Measurements from ENCODE around the gene PARD6G. TPM values are rescaled to one million over a fixed set of nuclear protein-coding genes. Genes with fewer than 3 reads are reported as not detected.
A peak's percentile ranks its signal among the peaks of the same experiment; 100 is the strongest.

Gene PARD6G
- total RNA-seq, 2 donors from 2014 or later, result 12.3 to 18.7 TPM

DNA sequence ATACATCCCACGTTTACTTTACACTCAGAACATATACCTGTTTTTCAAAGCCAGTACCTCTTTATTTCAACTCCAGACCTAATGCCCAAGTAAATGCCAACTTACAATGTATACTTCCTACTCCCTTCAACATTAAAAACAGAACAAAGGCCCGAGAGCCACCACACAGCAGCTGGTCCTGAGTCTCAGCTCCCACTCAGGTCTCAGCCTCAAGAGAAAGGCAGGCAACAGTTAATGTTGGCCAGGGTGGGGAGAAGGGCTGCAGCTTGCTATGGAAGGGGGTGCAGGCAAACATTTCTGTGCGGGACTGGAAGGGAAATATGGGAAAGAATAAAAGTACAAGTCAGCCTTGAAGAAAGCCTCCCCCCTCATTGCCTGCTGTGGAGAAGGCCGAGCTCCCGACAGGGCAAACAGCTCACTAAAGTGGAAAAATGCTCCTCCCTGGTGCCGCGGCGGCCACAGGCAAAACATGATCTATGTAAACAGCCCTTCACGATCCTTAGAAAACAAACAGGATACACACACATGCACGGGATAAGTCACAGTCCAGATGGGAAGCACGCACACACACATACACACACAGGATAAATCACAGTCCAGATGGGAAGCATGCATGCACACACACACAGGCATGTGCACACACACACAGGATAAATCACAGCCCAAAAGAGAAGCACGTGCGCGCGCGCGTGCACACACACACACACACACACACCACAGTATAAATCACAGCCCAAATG, 70.8 kb downstream of the PARD6G start:
- H3K4me3 ChIP-seq, result no peak overlapping the region
- no peak overlapping the region for H3K27ac ChIP-seq
- peaks cover 5% of the 10 kb centered on the region for H3K4me1 ChIP-seq (replicated peaks)
- H3K36me3 ChIP-seq, result no peaks in the 10 kb centered on the region
- intact Hi-C loops (cut with DNase I), result no loop called here
- WGBS, result 44% methylated on average over 17 of the region's 17 CpGs
- TF ChIP-seq, protein P1, sequence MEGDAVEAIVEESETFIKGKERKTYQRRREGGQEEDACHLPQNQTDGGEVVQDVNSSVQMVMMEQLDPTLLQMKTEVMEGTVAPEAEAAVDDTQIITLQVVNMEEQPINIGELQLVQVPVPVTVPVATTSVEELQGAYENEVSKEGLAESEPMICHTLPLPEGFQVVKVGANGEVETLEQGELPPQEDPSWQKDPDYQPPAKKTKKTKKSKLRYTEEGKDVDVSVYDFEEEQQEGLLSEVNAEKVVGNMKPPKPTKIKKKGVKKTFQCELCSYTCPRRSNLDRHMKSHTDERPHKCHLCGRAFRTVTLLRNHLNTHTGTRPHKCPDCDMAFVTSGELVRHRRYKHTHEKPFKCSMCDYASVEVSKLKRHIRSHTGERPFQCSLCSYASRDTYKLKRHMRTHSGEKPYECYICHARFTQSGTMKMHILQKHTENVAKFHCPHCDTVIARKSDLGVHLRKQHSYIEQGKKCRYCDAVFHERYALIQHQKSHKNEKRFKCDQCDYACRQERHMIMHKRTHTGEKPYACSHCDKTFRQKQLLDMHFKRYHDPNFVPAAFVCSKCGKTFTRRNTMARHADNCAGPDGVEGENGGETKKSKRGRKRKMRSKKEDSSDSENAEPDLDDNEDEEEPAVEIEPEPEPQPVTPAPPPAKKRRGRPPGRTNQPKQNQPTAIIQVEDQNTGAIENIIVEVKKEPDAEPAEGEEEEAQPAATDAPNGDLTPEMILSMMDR (IDR thresholded peaks at IDR 0.05), result no peak
- TF ChIP-seq POLR2AphosphoS5 (IDR thresholded peaks at IDR 0.05) (peak; percentile 53), POLR2A (IDR thresholded peaks at IDR 0.05) (no peak)
- peak; percentile 44 for DNase-seq (ENCODE audit: low spot score)
- no peaks in the 10 kb centered on the region for H3K9me3 ChIP-seq
- H3K27me3 ChIP-seq (replicated peaks; ENCODE audit: insufficient read depth), result no peaks in the 10 kb centered on the region

DNA sequence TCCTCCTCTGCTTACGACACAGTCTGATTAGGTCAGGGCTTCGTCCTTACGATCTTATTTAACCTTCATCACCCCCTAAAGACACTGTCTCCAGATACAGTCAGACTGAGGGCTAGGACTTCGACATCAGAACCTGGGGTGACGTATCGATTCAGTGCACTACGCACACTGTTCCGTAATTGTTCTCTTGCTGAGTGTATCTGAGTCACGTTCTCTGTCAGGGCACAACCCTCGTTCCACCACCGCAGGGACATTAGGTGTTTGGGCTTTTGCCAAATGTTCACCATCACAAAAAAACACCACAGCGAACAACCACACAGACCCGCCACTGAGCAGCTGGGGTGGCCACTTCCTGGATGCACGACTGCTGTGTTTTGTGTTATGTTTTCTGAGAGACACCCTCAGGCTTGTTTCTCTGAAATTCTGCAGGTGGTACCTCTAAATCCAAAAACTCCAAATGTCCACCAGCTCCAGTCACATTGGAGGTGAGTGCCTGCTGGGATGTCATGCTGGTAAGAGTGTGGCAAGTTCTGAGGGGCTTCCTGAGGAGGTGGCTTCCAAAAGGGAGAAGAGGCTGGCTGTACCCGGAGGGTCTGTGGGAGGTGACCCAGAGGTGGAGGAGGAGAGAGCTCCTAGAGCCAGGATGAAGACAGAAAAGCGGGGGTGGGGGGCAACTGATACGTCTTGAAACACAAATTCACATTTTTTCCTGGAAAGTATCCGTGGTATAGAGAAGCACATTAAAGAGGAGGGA, 71.7 kb downstream of the PARD6G start:
- Histone ChIP-seq H3K27ac (no peak overlapping the region), H3K4me3 (no peak overlapping the region), H3K27me3 (replicated peaks; ENCODE audit: insufficient read depth) (no peaks in the 10 kb centered on the region), H3K36me3 (no peaks in the 10 kb centered on the region), H3K4me1 (replicated peaks) (peaks cover 5% of the 10 kb centered on the region), H3K9me3 (no peaks in the 10 kb centered on the region)
- intact Hi-C loops (cut with DNase I), result no loop called here
- no peak for DNase-seq (ENCODE audit: low spot score)
- TF ChIP-seq, protein P1 (IDR thresholded peaks at IDR 0.05), result no peak
- TF ChIP-seq POLR2AphosphoS5 (IDR thresholded peaks at IDR 0.05), result no peak
- TF ChIP-seq POLR2A (IDR thresholded peaks at IDR 0.05), result no peak
- 84% methylated on average over 18 of the region's 18 CpGs for WGBS

GRCh38 chr18:80173060-80173459, 74.3 kb downstream of the PARD6G start:
- Histone ChIP-seq H3K4me1 (replicated peaks) (peaks cover 5% of the 10 kb centered on the region), H3K27me3 (replicated peaks; ENCODE audit: insufficient read depth) (no peaks in the 10 kb centered on the region), H3K27ac (no peak overlapping the region), H3K9me3 (no peaks in the 10 kb centered on the region), H3K4me3 (no peak overlapping the region), H3K36me3 (no peaks in the 10 kb centered on the region)
- no peak for DNase-seq (ENCODE audit: low spot score)
- intact Hi-C loops (cut with DNase I), result no loop called here
- 95% methylated on average over 10 of the region's 10 CpGs for WGBS
- TF ChIP-seq POLR2AphosphoS5 (IDR thresholded peaks at IDR 0.05), result no peak
- no peak for TF ChIP-seq POLR2A (IDR thresholded peaks at IDR 0.05)
- TF ChIP-seq, protein P1 (IDR thresholded peaks at IDR 0.05), result no peak

- Histone ChIP-seq H3K4me1 (replicated peaks) (peaks cover 5% of the 10 kb centered on the region), H3K9me3 (no peaks in the 10 kb centered on the region), H3K27ac (no peak overlapping the region), H3K4me3 (no peak overlapping the region), H3K36me3 (no peaks in the 10 kb centered on the region), H3K27me3 (replicated peaks; ENCODE audit: insufficient read depth) (no peaks in the 10 kb centered on the region)
- 86% methylated on average over 4 of the region's 4 CpGs for WGBS
- intact Hi-C loops (cut with DNase I), result no loop called here
- no peak for TF ChIP-seq POLR2AphosphoS5 (IDR thresholded peaks at IDR 0.05)
- no peak for TF ChIP-seq POLR2A (IDR thresholded peaks at IDR 0.05)
- TF ChIP-seq, protein P1 (IDR thresholded peaks at IDR 0.05), result no peak
- DNase-seq (ENCODE audit: low spot score), result no peak
Observed at GRCh38 chr18:80172056-80172455, 75.3 kb downstream of the PARD6G start.
